Measurements from ENCODE around the gene IGFBP3. TPM values are rescaled to one million over a fixed set of nuclear protein-coding genes. Genes with fewer than 3 reads are reported as not detected.

IGFBP3 gene
- total and polyA plus RNA-seq, 2 of the 13 experiments (the other 11 are each of a cell fraction or from before 2014, with no cell fraction given), result 57.5 TPM; not detected in 1

DNA sequence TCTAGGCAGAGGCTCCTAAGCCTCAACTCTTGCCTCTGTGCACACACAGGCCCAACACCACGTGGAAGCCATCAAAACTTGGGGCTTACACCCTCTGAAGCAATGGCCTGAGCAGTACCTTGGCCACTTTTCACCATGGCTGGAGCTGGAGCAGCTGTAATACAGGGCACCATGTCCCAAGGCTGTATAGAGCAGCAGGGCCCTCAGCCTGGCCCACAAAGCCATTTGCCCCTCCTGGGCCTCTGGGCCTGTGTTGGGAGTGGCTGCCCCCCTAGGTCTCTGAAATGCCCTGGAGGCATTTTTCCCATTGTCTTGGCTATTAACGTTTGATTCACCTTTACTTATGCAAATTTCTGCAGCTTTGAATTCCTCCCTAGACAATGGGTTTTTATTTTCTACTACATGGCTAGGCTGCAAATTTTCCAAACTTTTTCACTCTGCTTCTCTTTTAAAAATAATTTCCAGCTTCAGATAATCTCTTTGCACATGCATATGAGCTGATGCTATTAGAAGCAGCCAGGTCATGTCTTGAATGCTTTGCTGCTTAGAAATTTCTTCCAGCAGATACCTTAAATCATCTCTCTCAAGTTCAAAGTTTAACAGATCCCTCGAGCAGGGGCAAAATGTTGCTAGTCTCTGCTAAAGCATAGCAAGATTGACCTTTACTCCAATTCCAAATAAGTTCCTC, 42.5 kb downstream of the IGFBP3 start:
- ChIA-PET POLR2A (interaction anchor here (1.9 kb wide), 1 partner anchor 10 kb away, joined by 15 read pairs; the partner anchor contains the start of gene IGFBP1), CTCF (ENCODE audit: low intra/inter-chr PET ratio, low total read pairs) (no interaction called here)
- Histone ChIP-seq H3K9ac (ENCODE audit: insufficient read depth, low read depth, low read length) (no peak overlapping the region), H3K27me3 (ENCODE audit: control insufficient read depth in 1 of 2, insufficient read depth in 2 of 2, low read length in 2 of 2) (no peaks in the 10 kb centered on the region), H4K20me1 (ENCODE audit: insufficient read depth, low read length) (no peaks in the 10 kb centered on the region), H3K36me3 (replicated peaks in 1 of 2; ENCODE audit: control insufficient read depth in 1 of 2, insufficient read depth in 2 of 2, low read length in 2 of 2) (no peaks in the 10 kb centered on the region), H3K4me3 (replicated peaks in 1 of 3; ENCODE audit: insufficient read depth in 1 of 3, low read depth in 2 of 3, low read length in 3 of 3) (no peak overlapping the region), H3K4me2 (ENCODE audit: low read depth, low read length) (no peak overlapping the region), H3K4me1 (ENCODE audit: insufficient read depth, low read length) (peaks cover 79% of the 10 kb centered on the region), H3K79me2 (ENCODE audit: insufficient read depth, low read length) (no peaks in the 10 kb centered on the region), H3K27ac (ENCODE audit: extremely low read length, insufficient read depth, low read length) (no peak overlapping the region), H3K9me3 (ENCODE audit: low read length) (peaks cover 20% of the 10 kb centered on the region), H2AFZ (ENCODE audit: low read length) (no peak overlapping the region)
- in situ Hi-C loops (cut with HindIII; ENCODE audit: extremely low pct_ligation_motif_present, low pct_unique_long_range_greater_than_20kb), result no loop called here
- ATAC-seq, result no peak
- BruUV-seq (replicated peaks), result no TSS peak
- 34% methylated on average over 3 of the region's 3 CpGs for WGBS (ENCODE audit: low lambda C conversion rate)
- no peak for FAIRE-seq
- intact Hi-C loops (cut with micrococcal nuclease; ENCODE audit: unreplicated experiment), result no loop called here
- no peak for DNase-seq (ENCODE audit: low spot score)
- no peak for TF ChIP-seq MAFK (conservative IDR thresholded peaks at IDR 0.05 in 1 of 2, IDR thresholded peaks at IDR 0.05 in 1 of 2; ENCODE audit: low read length in 2 of 2)
- TF ChIP-seq HMGXB3 (CRISPR knock-in tag; IDR thresholded peaks at IDR 0.05; ENCODE audit: borderline replicate concordance), result no peak
- TF ChIP-seq ZNF841 (CRISPR knock-in tag; IDR thresholded peaks at IDR 0.05; ENCODE audit: borderline replicate concordance), result peak; percentile 99; the same call in 1 of the 2 replicates
- no peak for TF ChIP-seq ZNF280B (CRISPR knock-in tag; IDR thresholded peaks at IDR 0.05; ENCODE audit: borderline replicate concordance)
- TF ChIP-seq ZSCAN30 (CRISPR knock-in tag; IDR thresholded peaks at IDR 0.05), result no peak
- TF ChIP-seq, protein P1, sequence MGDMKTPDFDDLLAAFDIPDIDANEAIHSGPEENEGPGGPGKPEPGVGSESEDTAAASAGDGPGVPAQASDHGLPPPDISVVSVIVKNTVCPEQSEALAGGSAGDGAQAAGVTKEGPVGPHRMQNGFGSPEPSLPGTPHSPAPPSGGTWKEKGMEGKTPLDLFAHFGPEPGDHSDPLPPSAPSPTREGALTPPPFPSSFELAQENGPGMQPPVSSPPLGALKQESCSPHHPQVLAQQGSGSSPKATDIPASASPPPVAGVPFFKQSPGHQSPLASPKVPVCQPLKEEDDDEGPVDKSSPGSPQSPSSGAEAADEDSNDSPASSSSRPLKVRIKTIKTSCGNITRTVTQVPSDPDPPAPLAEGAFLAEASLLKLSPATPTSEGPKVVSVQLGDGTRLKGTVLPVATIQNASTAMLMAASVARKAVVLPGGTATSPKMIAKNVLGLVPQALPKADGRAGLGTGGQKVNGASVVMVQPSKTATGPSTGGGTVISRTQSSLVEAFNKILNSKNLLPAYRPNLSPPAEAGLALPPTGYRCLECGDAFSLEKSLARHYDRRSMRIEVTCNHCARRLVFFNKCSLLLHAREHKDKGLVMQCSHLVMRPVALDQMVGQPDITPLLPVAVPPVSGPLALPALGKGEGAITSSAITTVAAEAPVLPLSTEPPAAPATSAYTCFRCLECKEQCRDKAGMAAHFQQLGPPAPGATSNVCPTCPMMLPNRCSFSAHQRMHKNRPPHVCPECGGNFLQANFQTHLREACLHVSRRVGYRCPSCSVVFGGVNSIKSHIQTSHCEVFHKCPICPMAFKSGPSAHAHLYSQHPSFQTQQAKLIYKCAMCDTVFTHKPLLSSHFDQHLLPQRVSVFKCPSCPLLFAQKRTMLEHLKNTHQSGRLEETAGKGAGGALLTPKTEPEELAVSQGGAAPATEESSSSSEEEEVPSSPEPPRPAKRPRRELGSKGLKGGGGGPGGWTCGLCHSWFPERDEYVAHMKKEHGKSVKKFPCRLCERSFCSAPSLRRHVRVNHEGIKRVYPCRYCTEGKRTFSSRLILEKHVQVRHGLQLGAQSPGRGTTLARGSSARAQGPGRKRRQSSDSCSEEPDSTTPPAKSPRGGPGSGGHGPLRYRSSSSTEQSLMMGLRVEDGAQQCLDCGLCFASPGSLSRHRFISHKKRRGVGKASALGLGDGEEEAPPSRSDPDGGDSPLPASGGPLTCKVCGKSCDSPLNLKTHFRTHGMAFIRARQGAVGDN (CRISPR knock-in tag; IDR thresholded peaks at IDR 0.05), result peak; percentile 51
- TF ChIP-seq ZNF770 (CRISPR knock-in tag; IDR thresholded peaks at IDR 0.05), result no peak

Measured in HepG2 (cell line).